ENCODE measurements around the gene HAUS8.

GRCh38 chr19:17070912-17071311 lies 4.3 kb downstream of the HAUS8 start:
- TF ChIP-seq CTCF (IDR thresholded peaks at IDR 0.05) (no peak), POLR2A (IDR thresholded peaks at IDR 0.05) (no peak)
